K562 (cell line): ENCODE results near the gene SLAMF9. TPM values are rescaled to one million over a fixed set of nuclear protein-coding genes. Genes with fewer than 3 reads are reported as not detected.

Experiments
- ATAC-seq: fragments of 200-7000 bp; cut with Tn5 transposase; 3 replicates; pipeline ENCODE4 v1.9.1; 2020; ENCODE audit warnings: moderate library complexity
- BruUV-seq: library from RNA; stranded (reverse); fragments of 400-500 nt; replicated peaks from 2 replicates; lab custom pipeline; 2021; lab: Mats Ljungman, UMichigan
- CTCF ChIA-PET: fragments of 300-600 bp; formaldehyde crosslinking; extraction: SDS; loops from one replicate; lab custom pipeline; 2021; ENCODE audit warnings: low intra/inter-chr PET ratio; lab: Yijun Ruan, JAX
- POLR2A ChIA-PET: fragments of 300-600, 350-650 bp; sonication (Branson Sonifier 250); formaldehyde crosslinking; extraction: SDS; loops from one replicate; lab custom pipeline; 2021; ENCODE audit warnings: antibody characterized with exemption, inconsistent platforms; lab: Yijun Ruan, JAX
- DNase-seq, 4 experiments: peaks; one replicate each; pipeline versions ENCODE4 v3.0.0 to v3.0.0-alpha.2; 2011 to 2018; ENCODE audit warnings: low spot score in 3 of 4, mixed read lengths in 3 of 4; ENCODE audit errors: extremely low read depth in 1 of 4
- FAIRE-seq: peaks from 2 replicates; lab custom pipeline; 2011; peaks lifted over from hg19 to GRCh38; lab: Jason Lieb, UNC
- H2AFZ ChIP-seq: 2 replicates; pipeline ENCODE4 v1.6.0; 2011; ENCODE audit warnings: low read depth, low read length, control low read depth, inconsistent platforms
- H3K27ac ChIP-seq: fragments of 200-600 bp; 3 replicates; pipeline ENCODE4 v1.8.0; 2011; ENCODE audit warnings: low read depth, mild to moderate bottlenecking, control low read depth, inconsistent platforms, low read length, moderate library complexity, mixed read lengths; ENCODE audit errors: extremely low read depth
- H3K27me3 ChIP-seq, 2 experiments: fragments of 300-600 bp in 1 of 2; 2 replicates in 1 of 2; 3 replicates in 1 of 2; pipeline versions ENCODE4 v1.6.0 to v1.8.0; 2011; ENCODE audit warnings: inconsistent platforms in 2 of 2, low read length in 2 of 2, mild to moderate bottlenecking in 1 of 2, mixed read lengths in 1 of 2, moderate library complexity in 1 of 2; ENCODE audit not compliant: control insufficient read depth in 2 of 2, insufficient read depth in 2 of 2
- H3K36me3 ChIP-seq: fragments of 300-600 bp; 3 replicates; pipeline ENCODE4 v1.8.0; 2011; ENCODE audit warnings: mild to moderate bottlenecking, low read length, inconsistent platforms; ENCODE audit not compliant: control insufficient read depth, insufficient read depth
- H3K4me1 ChIP-seq, 2 experiments: fragments of 200-600 bp in 1 of 2; replicated peaks in 1 of 2; 2 replicates in 1 of 2; 3 replicates in 1 of 2; pipeline versions ENCODE4 v1.5.1 to v1.8.0; 2011; ENCODE audit warnings: inconsistent platforms in 2 of 2, low read length in 2 of 2, mild to moderate bottlenecking in 1 of 2, mixed read lengths in 1 of 2, moderate library complexity in 1 of 2; ENCODE audit not compliant: control insufficient read depth in 2 of 2, insufficient read depth in 2 of 2
- H3K4me2 ChIP-seq: 2 replicates; pipeline ENCODE4 v1.6.1; 2011; ENCODE audit warnings: low read length, control low read depth, inconsistent platforms, mixed read lengths; ENCODE audit not compliant: insufficient read depth
- H3K4me3 ChIP-seq: fragments of 200-600 bp; sonication (generic), shearing (Covaris generic); 2 replicates; pipeline ENCODE4 v1.5.1; 2016; ENCODE audit warnings: control low read depth, inconsistent platforms
- H3K79me2 ChIP-seq: fragments of 200-600 bp; 3 replicates; pipeline ENCODE4 v1.8.0; 2011; ENCODE audit warnings: low read length, inconsistent platforms; ENCODE audit not compliant: control insufficient read depth, insufficient read depth
- H3K9ac ChIP-seq, 2 experiments: 2 replicates each; pipeline versions ENCODE4 v1.6.0 to v1.6.1; 2011; ENCODE audit warnings: low read depth in 2 of 2, low read length in 2 of 2, control low read depth in 1 of 2, inconsistent platforms in 1 of 2, mild to moderate bottlenecking in 1 of 2, mixed read lengths in 1 of 2; ENCODE audit not compliant: insufficient read depth in 1 of 2
- H3K9me1 ChIP-seq: one replicate; pipeline ENCODE4 v1.6.0; 2011; ENCODE audit warnings: inconsistent platforms, mild to moderate bottlenecking, low read length, moderate library complexity; ENCODE audit not compliant: control insufficient read depth, insufficient read depth
- H3K9me3 ChIP-seq: replicated peaks from 2 replicates; pipeline ENCODE4 v1.5.1; 2011; ENCODE audit warnings: low read depth, low read length, inconsistent platforms; ENCODE audit not compliant: control insufficient read depth, insufficient read depth
- H4K20me1 ChIP-seq: replicated peaks from 2 replicates; pipeline ENCODE4 v1.6.1; 2011; ENCODE audit warnings: low read length, inconsistent platforms, mixed read lengths; ENCODE audit not compliant: control insufficient read depth, insufficient read depth
- CBX8 ChIP-seq: fragments of 200-600 bp; sonication (generic); IDR thresholded peaks from 2 replicates; pipeline ENCODE4 v1.6.1; 2012; ENCODE audit warnings: borderline replicate concordance, mixed run types, low read depth, mild to moderate bottlenecking, moderate library complexity, mixed read lengths, low read length, control low read depth, inconsistent platforms; ENCODE audit not compliant: poor library complexity, severe bottlenecking; ENCODE audit errors: extremely low read depth
- DDX20 ChIP-seq: fragments of 450-650 bp; IDR thresholded peaks from 2 replicates; pipeline ENCODE4 v1.6.1; 2016; ENCODE audit warnings: missing genetic modification characterization, low read depth, mild to moderate bottlenecking, missing compliant biosample characterization, moderate library complexity
- GTF2E2 ChIP-seq: fragments of 200-800 bp; sonication (Bioruptor generic); IDR thresholded peaks from 2 replicates; pipeline ENCODE4 v1.6.1; 2016; ENCODE audit warnings: missing genetic modification characterization, missing compliant biosample characterization
- HMG20B ChIP-seq: fragments of 250-450 bp; sonication (Bioruptor Pico); IDR thresholded peaks from 2 replicates; pipeline ENCODE4 v1.5.0; 2021; ENCODE audit warnings: mild to moderate bottlenecking
- LARP7 ChIP-seq: fragments of 450-650 bp; IDR thresholded peaks from 2 replicates; pipeline ENCODE4 v1.6.1; 2016
- RBM22 ChIP-seq: fragments of 200-400 bp; formaldehyde crosslinking; IDR thresholded peaks from 2 replicates; pipeline ENCODE4 v1.6.1; 2018; ENCODE audit warnings: low read length, low read depth; ENCODE audit not compliant: poor library complexity, severe bottlenecking
- SPI1 ChIP-seq: IDR thresholded peaks from 2 replicates; pipeline ENCODE4 v1.6.1; 2011; ENCODE audit warnings: low read depth, low read length, control low read depth, borderline replicate concordance
- TRIM28 ChIP-seq: fragments of 450-650 bp; IDR thresholded peaks from 2 replicates; pipeline ENCODE4 v1.6.1; 2017
- WGBS: fragments of 100-300 bp; shearing (Covaris generic); methylation state at CpG from one replicate; pipeline ENCODE4 v1.1.6; 2016; ENCODE audit warnings: low coverage, mixed read lengths; ENCODE audit not compliant: insufficient coverage; ENCODE audit errors: missing lambda C conversion rate; 5-methylcytosine and 5-hydroxymethylcytosine counted together
- in situ Hi-C: fragments of 300-500 bp; cut with MboI; formaldehyde crosslinking; loops from 4 replicates; pipeline ENCODE4 v1.15.0; 2018; ENCODE audit warnings: inconsistent platforms, mixed read lengths
- intact Hi-C: fragments of 100-400 bp; cut with micrococcal nuclease; formaldehyde crosslinking; loops from 2 replicates; pipeline ENCODE4 v1.14.2; 2022
- polyA plus RNA-seq, 8 experiments: library from polyadenylated mRNA; depleted of rRNA in 4 of 8; stranded (reverse) in 5 of 8; unstranded in 3 of 8; fragments of >200 nt; fragmentation: Nextera tagmentation in 2 of 8; fragmentation: Illumina TruSeq in 1 of 8; extraction: Ambion mirVana in 2 of 8; extraction: Trizol in 1 of 8; gene quantifications; 2 replicates each; pipeline versions ENCODE4 v1.2.1 to v1.2.3, GENCODE V29; 2011 to 2014; ENCODE audit warnings: inconsistent platforms in 1 of 8, missing spikeins in 1 of 8
- total RNA-seq, 7 experiments: library from RNA; depleted of rRNA in 6 of 7; stranded (reverse); fragments of >200 nt in 6 of 7; fragmentation: Illumina TruSeq in 2 of 7; extraction: Trizol in 2 of 7; gene quantifications; 2 replicates each; pipeline versions ENCODE4 v1.2.1 to v1.2.3, GENCODE V29; 2011 to 2021; ENCODE audit warnings: low replicate concordance in 1 of 7
- TF ChIP-seq, protein P1 (sequence below): sonication (generic); formaldehyde crosslinking; IDR thresholded peaks from 2 replicates; pipeline ENCODE4 v1.8.0; 2022; ENCODE audit warnings: missing genetic modification reagents, mild to moderate bottlenecking, borderline replicate concordance
- TF ChIP-seq, protein P2 (sequence below): fragments of 450-650 bp; IDR thresholded peaks from 2 replicates; pipeline ENCODE4 v1.6.1; 2016; ENCODE audit warnings: low read depth, mild to moderate bottlenecking, moderate library complexity
- TF ChIP-seq, protein P3 (sequence below), 2 experiments: fragments of 450-650 bp; IDR thresholded peaks; 2 replicates each; pipeline ENCODE4 v1.6.1; 2016; ENCODE audit warnings: mild to moderate bottlenecking in 2 of 2, borderline replicate concordance in 1 of 2, low read depth in 1 of 2, moderate library complexity in 1 of 2

SLAMF9 gene
- total and polyA plus RNA-seq, 9 of the 15 experiments (the other 6 are each of a cell fraction or from before 2014, with no cell fraction given): 0.13 to 0.21 TPM; not detected in 7

DNA sequence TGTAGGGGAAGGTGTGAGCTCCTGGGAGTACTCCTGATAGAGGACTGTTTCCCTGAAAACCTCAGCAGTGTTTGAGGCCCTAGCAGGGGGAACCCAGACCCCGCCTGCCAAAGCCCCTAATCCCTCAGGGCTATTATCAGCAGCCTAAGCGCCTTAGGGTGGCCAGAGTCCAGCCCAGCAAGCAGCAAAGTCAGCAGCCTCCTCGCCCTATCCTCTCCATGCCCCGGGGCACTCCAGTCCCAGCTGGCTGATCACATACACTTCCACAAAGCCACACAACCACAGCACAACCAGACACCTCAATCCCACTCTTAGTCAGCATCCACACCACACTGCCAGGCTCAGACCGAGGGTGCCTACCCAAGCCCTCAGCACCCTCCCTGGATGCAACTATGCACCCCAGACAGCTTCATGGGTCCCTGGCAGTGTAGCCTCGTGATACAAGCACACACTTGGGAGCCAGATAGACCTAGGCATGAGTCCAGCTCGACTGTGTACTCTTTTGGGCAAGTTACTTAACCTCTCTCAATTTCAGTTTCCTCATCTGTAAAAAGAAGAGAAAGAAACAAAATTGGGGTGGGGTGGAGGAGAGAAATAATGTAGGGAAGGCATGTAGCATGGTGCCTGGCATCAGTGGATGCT lies 15.7 kb downstream of the SLAMF9 start:
- intact Hi-C loops (loop anchor here (5.0 kb wide), 2 partner anchors 141 to 144 kb away; partner anchors contain the start of gene KCNJ9), in situ Hi-C loops (loop anchor here (5.0 kb wide), 1 partner anchor 69 kb away; no protein-coding TSS in a partner anchor)
- ChIA-PET POLR2A (interaction anchor here (0.6 to 1.5 kb wide), 3 partner anchors 15 to 59 kb away, joined by 3 to 5 read pairs (median 4); no protein-coding TSS in a partner anchor), CTCF (interaction anchor here (6.5 kb wide), 1 partner anchor 68 kb away, joined by 75 read pairs; no protein-coding TSS in a partner anchor)
- no peak for DNase-seq
- H3K27ac ChIP-seq: no peak overlapping the region
- BruUV-seq: no TSS peak
- no peak overlapping the region for H3K4me2 ChIP-seq
- H2AFZ ChIP-seq: no peak overlapping the region
- no peak overlapping the region; a peak in 1 of 4 replicates for H3K9ac ChIP-seq
- H4K20me1 ChIP-seq: peaks cover 3% of the 10 kb centered on the region; the same call in 1 of the 2 replicates
- peaks cover 4 to 18% of the 10 kb centered on the region in 2 experiments; a peak in 4 of 5 replicates for H3K4me1 ChIP-seq
- ATAC-seq: no peak
- H3K4me3 ChIP-seq: no peak overlapping the region
- 5% methylated on average over 7 of the region's 7 CpGs for WGBS
- no peak for FAIRE-seq
- H3K36me3 ChIP-seq: no peaks in the 10 kb centered on the region
- H3K9me1 ChIP-seq: no peaks in the 10 kb centered on the region
- H3K79me2 ChIP-seq: no peaks in the 10 kb centered on the region
- H3K27me3 ChIP-seq: peaks cover 11 to 59% of the 10 kb centered on the region in 2 experiments
- H3K9me3 ChIP-seq: no peaks in the 10 kb centered on the region
- TF ChIP-seq, protein P1, sequence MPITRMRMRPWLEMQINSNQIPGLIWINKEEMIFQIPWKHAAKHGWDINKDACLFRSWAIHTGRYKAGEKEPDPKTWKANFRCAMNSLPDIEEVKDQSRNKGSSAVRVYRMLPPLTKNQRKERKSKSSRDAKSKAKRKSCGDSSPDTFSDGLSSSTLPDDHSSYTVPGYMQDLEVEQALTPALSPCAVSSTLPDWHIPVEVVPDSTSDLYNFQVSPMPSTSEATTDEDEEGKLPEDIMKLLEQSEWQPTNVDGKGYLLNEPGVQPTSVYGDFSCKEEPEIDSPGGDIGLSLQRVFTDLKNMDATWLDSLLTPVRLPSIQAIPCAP (CRISPR knock-in tag): no peak
- TF ChIP-seq TRIM28: no peak
- no peak for TF ChIP-seq CBX8
- no peak for TF ChIP-seq SPI1
- TF ChIP-seq LARP7: no peak
- no peak for TF ChIP-seq RBM22
- no peak for TF ChIP-seq DDX20 (tag)
- TF ChIP-seq, protein P2, sequence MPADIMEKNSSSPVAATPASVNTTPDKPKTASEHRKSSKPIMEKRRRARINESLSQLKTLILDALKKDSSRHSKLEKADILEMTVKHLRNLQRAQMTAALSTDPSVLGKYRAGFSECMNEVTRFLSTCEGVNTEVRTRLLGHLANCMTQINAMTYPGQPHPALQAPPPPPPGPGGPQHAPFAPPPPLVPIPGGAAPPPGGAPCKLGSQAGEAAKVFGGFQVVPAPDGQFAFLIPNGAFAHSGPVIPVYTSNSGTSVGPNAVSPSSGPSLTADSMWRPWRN: no peak
- TF ChIP-seq, protein P3, sequence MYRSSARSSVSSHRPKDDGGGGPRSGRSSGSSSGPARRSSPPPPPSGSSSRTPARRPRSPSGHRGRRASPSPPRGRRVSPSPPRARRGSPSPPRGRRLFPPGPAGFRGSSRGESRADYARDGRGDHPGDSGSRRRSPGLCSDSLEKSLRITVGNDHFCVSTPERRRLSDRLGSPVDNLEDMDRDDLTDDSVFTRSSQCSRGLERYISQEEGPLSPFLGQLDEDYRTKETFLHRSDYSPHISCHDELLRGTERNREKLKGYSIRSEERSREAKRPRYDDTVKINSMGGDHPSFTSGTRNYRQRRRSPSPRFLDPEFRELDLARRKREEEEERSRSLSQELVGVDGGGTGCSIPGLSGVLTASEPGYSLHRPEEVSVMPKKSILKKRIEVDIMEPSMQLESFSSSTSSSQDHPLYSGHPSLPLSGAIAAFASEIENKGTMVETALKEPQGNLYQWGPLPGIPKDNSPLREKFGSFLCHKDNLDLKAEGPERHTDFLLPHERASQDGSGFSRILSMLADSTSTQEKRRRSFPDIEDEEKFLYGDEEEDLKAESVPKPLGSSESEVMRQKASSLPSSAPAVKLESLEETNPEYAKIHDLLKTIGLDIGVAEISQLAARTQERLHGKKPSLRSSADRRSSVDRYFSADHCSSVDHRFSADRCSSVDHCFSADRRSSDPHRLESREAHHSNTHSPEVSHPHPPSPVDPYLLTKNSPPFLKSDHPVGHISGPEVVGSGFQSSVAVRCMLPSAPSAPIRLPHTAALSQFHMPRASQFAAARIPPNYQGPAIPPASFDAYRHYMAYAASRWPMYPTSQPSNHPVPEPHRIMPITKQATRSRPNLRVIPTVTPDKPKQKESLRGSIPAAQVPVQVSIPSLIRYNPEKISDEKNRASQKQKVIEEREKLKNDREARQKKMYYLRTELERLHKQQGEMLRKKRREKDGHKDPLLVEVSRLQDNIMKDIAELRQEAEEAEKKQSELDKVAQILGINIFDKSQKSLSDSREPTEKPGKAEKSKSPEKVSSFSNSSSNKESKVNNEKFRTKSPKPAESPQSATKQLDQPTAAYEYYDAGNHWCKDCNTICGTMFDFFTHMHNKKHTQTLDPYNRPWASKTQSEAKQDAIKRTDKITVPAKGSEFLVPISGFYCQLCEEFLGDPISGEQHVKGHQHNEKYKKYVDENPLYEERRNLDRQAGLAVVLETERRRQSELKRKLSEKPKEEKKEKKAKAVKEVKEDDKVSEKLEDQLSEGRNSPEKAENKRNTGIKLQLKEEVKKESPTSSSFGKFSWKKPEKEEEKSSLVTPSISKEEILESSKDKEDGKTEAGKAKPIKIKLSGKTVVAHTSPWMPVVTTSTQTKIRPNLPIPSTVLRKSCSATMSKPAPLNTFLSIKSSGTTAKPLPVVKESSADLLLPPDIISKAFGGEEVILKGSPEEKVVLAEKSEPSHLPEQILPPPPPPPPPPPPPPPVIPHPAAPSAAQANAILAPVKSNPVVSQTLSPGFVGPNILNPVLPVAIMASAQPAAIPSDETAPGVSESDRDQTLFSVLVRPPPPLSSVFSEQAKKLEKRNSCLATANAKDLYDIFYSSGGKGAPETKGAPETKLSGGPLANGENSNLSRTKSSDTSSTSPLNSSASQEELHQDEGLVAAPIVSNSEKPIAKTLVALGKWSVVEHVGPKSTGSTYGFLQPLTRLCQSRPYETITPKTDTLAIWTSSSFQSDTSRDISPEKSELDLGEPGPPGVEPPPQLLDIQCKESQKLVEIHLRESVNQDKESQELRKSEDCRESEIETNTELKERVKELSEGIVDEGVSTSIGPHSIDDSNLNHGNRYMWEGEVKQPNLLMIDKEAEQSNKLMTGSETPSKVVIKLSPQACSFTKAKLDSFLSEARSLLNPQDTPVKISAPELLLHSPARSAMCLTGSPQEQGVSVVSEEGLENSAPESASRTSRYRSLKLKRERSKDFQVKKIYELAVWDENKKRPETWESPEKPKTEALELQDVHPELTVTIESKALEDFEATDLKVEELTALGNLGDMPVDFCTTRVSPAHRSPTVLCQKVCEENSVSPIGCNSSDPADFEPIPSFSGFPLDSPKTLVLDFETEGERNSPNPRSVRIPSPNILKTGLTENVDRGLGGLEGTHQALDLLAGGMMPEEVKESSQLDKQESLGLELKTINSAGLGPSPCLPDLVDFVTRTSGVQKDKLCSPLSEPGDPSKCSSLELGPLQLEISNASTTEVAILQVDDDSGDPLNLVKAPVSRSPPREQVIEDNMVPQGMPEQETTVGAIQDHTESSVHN (IDR thresholded peaks at IDR 0.05; ENCODE audit: borderline replicate concordance in 1 of 2, low read depth in 1 of 2): no peak
- TF ChIP-seq GTF2E2 (tag): no peak
- TF ChIP-seq HMG20B (CRISPR knock-in tag): no peak
